ENCODE data around the gene AAMP.
"Not testable (repeated sequence)": the region's sequence is repeated elsewhere in the genome, so short reads cannot be mapped to it uniquely, and the experiment has no call there.

The AAMP gene, protein sequence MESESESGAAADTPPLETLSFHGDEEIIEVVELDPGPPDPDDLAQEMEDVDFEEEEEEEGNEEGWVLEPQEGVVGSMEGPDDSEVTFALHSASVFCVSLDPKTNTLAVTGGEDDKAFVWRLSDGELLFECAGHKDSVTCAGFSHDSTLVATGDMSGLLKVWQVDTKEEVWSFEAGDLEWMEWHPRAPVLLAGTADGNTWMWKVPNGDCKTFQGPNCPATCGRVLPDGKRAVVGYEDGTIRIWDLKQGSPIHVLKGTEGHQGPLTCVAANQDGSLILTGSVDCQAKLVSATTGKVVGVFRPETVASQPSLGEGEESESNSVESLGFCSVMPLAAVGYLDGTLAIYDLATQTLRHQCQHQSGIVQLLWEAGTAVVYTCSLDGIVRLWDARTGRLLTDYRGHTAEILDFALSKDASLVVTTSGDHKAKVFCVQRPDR

DNA sequence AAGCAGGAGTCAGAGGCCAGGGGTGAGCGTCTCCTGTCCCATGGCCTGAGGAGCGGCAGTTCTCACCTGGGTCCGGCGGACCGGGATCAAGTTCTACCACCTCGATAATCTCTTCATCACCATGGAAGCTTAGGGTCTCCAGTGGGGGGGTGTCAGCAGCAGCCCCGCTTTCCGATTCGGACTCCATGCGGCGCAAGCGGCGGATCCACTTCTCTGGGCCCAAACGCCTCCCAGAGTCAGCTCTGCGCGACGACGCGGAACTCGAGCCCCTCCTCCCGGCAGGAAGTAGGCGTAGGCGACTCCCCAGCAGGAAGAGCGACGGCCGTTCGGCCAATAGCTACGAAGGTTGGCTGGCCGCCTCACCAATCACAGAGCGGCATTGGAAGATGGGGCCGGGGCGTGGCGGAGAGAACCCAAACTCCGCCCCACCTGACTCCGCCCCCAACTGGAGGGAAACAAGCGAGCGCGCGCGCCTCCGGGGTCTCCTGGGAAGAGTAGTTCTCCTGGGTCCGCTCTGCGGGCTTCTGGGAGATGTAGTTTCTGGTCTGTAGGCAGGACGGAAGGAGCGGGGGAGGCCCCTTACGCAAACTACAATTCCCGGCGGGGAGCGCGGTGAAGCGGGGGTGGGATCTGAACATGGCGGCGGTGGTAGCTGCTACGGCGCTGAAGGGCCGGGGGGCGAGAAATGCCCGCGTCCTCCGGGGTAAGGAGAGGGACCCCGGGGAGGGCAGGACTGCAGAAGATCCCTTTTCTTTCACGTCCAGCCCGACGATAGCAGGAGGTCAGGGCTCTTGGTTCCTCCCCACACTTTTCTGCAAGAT lies at the start of gene AAMP, which contains the start of gene PNKD:
Gene AAMP, minus strand, starts transcription at position 238 of the 821 bp plus-strand sequence. Its CDS starts 51 bp downstream, at position 187.
Gene PNKD, plus strand, starts transcription at position 620 of the 821 bp plus-strand sequence. Its CDS starts 17 bp downstream, at position 637.
- peak; percentile 100 for DNase-seq (ENCODE audit: low spot score)

- no peak for DNase-seq (ENCODE audit: low spot score)
These were observed 48.3 kb upstream of the AAMP start for GRCh38 chr2:218318241-218318640.

DNA sequence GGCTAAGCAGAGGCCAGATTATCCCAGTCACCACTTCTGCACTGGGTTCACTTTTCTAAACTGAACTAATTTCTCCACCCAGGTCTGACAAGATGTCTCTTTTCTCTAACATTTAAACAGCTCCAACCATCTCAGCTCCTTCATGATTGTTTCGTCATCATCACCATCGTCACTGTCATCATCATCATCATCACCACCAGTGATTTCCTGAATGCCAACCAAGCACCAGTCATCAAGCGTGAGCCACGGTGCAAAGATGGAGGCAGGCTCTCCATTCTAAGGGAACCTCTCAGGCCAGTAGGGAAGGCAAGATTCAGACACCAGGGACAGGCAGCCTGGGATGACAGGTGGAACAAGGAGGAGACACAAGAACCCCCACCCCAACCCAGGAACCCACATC lies 47.9 kb upstream of the AAMP start:
- no peak for DNase-seq (ENCODE audit: low spot score)

DNA sequence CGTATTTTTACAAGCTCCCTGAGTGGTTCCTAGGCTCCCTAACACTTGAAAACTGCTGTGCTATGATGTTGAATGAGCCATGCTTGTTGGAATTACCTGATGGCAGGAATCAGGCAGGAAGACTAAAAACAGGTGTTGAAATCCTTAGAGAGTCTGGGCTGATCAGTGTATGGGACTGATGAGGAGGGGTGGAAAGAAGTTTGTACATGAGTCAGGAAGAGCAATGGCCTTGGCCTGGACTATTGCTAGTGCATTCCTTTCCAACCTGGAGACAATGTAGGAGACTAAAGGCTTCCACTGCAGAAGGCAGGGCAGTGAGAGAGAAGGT lies 47.3 kb upstream of the AAMP start:
- DNase-seq (ENCODE audit: low spot score) = no peak

GRCh38 chr2:218315397-218315796 lies 45.5 kb upstream of the AAMP start:
- no peak for DNase-seq (ENCODE audit: low spot score)

DNA sequence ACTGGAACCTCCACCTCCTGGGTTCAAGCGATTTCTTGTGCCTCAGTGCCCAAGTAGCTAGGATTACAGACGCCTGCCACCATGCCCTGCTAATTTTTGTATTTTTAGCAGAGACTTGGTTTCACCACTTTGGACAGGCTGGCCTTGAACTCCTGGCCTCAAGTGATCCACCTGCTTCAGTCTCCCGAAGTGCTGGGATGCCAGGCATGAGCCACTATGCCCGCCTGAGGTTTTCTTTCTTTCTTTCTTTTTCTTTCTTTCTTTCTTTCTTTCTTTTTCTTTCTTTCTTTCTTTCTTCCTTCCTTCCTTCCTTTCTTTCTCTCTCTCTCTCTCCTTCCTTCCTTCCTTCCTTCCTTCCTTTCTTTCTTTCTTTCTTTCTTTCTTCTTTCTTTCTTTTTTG lies 44.8 kb upstream of the AAMP start:
- DNase-seq (ENCODE audit: low spot score) = not testable (repeated sequence)

DNA sequence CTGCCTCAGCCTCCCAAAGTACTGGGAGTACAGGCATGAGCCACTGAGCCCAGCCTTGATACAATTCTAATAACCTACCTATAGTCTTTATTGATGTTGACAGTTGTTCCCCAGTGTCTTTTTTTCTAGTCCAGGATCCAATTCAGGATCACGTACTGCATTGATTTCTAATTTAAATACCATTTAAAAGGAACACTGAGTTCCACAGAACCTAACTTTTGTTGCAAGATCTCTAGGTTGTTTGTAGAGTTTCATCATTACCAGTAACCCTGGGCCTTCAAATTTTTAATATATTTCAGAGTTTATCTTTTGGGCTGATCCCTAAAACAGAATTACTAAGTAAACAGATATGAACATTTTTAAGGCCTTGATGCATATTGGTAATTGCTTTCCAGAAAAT lies 43.4 kb upstream of the AAMP start:
- no peak for DNase-seq (ENCODE audit: low spot score)

- no peak for DNase-seq (ENCODE audit: low spot score)
These were observed 42.4 kb upstream of the AAMP start for GRCh38 chr2:218312267-218312756.

DNA sequence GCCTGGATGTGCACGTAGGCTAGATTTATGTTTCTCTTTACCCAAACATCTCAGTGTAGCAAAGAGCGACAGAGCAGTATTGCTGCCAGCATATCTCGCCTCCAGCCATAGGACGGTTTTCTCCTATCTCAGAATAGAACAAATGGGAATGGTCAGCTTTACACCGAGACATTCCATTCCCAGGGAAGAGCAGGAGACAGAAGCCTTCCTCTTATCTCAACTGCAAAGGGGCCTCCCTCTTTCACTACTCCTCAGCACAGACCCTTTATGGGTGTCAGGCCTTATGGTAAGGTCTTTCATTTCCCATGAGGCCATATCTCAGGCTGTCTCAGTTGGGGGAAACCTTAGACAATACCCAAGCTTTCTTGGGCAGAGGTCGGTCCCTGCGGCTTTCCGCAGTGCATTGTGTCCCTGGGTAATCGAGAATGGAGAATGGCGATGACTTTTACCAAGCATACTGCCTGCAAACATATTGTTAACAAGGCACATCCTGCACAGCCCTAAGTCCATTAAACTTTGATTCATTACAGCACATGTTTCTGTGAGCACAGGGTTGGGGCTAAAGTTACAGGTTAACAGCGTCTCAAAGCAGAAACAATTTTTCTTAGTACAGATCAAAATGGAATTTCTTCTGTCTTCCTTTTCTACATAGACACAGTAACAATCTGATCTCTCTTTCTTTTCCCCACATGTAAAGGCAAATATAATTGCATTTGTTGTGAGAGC lies 41.8 kb upstream of the AAMP start:
- not testable (repeated sequence) for DNase-seq (ENCODE audit: low spot score)

DNA sequence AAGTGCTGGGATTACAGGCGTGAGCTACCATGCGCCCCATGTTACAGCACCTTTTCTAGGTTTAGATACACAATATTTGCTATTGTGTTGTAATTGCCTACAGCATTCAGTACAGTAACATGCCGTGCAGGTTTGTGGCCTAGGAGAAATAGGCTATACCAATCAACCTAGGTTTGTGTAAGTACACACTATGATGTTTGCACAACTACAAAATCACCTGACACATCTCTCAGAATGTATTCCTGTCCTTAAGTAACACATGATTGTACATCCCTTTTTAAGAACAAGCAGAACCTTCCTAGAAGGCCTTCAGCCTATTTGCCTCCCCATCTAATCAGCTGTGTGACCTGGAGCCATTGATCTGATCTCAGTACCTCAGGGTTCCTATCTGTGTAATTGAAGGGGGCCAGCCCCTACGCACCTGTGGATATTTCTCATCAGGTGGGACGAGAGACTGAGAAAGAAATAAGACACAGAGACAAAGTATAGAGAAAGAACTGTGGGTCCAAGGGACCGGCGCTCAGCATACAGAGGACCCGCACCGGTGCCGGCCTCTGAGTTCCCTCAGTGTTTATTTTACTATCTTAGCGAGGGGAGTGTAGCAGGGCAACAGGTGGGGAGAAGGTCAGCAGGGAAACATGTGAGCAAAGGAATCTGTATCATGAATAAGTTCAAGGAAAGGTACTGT lies 41.1 kb upstream of the AAMP start:
- no peak for DNase-seq (ENCODE audit: low spot score)

DNA sequence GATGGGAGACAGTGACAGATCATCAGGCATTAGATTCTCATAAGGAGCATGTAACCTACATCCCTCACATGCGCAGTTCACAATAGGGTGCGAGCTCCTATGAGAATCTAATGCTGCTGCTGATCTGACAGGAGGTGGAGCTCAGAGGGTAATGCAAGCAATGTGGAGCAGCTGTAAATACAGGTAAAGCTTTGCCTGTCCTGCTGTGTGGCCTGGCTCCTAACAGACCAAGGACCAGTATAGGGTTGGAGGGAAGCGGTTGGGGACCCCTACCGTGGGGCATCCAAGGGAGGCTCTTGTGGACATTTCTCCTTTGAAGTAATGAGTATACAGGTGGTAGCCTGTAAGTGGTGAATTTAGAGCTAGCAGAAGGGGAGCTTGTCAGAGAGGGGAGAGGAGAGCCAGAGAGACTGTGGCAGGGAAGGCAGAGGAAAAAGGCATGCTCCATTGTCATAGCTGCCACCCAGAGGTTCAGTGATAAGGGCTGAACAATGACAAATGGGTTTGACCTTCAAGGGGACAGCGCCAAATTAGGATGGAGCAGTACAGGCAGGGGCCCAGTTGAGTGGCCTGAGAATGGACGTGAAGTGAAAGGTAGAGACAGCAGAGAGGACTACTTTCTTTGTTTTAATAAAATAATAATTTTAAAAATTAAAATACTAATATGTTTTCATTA lies 37.6 kb upstream of the AAMP start:
- no peak for DNase-seq (ENCODE audit: low spot score)

- DNase-seq (ENCODE audit: low spot score) = no peak
These were observed 36.4 kb upstream of the AAMP start for GRCh38 chr2:218306184-218306920.

- DNase-seq (ENCODE audit: low spot score) = no peak
These were observed 35.4 kb upstream of the AAMP start for GRCh38 chr2:218305383-218305782.

GRCh38 chr2:218301176-218301819 lies 31.4 kb upstream of the AAMP start:
- DNase-seq (ENCODE audit: low spot score) = peak; percentile 89

GRCh38 chr2:218300141-218300540 lies 30.2 kb upstream of the AAMP start:
- no peak for DNase-seq (ENCODE audit: low spot score)

- DNase-seq (ENCODE audit: low spot score) = peak; percentile 91
These were observed 28.5 kb upstream of the AAMP start for GRCh38 chr2:218298314-218298875.

- DNase-seq (ENCODE audit: low spot score) = peak; percentile 95
These were observed 26.9 kb upstream of the AAMP start for GRCh38 chr2:218296847-218297246.

- no peak for DNase-seq (ENCODE audit: low spot score)
These were observed 26.3 kb upstream of the AAMP start for GRCh38 chr2:218296200-218296599.

DNA sequence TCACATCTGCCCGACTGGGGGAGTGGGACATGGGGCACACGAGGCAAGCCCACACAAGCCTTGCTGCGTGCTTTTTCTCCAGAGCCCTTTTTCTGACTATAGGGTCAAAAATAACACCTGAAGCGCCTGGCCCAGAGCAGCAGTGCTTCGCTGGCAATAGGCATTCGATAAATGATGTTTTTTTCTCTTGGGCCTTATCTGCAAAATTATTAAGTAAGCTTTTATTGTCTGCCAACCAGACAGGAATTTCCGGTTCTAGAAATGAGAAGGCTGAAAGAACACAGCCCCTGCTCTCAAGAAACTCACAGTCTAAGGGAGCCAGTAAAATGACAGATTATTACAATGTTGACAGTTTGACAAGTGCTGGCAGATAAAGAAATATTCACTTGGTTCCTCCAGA lies 25.1 kb upstream of the AAMP start:
- no peak for DNase-seq (ENCODE audit: low spot score)
